Measurements from ENCODE around the gene SSR1. TPM values are rescaled to one million over a fixed set of nuclear protein-coding genes. Genes with fewer than 3 reads are reported as not detected.
"Not testable (repeated sequence)": the region's sequence is repeated elsewhere in the genome, so short reads cannot be mapped to it uniquely, and the experiment has no call there.

SSR1 gene
- total RNA-seq, 4 donors from 2014 or later, result 34.2 to 61.4 (median 46.0) TPM

DNA sequence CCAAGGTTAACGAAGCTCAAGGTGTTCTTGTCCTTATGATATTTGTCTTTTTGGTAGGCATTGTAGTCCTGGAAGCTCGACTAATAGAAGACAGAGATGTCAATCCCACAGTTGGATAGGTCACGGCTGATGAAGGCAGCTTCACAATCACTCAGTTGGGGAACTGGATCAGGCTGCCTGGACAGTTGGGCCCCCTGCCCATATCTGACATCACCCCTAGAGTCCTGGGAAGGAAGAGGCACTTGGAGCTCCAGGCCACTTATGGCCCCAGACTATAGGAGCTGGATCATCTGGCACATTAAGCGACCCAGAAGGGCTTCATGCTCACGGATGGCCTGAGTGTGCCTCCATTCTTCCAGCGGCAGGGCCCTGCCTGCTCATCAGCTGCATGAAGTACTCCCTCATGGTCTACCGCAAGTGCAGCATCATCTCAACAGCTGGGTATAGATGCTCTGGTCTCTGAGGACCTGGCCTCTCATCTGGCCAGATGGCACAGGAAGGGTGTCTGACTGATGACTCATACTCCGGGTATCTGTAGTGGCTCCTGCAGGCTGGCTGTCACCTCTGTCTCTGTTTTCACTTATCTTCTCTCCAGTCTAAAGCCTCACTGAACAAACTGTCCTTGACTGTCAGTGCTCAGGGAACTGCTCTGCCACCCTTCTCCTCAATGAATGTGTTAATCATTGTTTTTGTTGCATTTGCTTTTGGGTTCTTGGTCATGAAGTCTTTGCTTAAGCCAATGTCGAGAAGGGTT lies 29.2 kb upstream of the SSR1 start:
- WGBS, 2 donors (ENCODE audit: low coverage in 1 of 2), result 77% methylated on average over 4 of the region's 9 CpGs; no CpG with 5 or more reads in 1 of the 2 donors
- no peak overlapping the region for H3K4me3 ChIP-seq
- peaks cover 36% of the 10 kb centered on the region for H3K27me3 ChIP-seq
- no peak for TF ChIP-seq EP300 (IDR thresholded peaks at IDR 0.05)
- TF ChIP-seq POLR2A (IDR thresholded peaks at IDR 0.05), result no peak
- TF ChIP-seq POLR2AphosphoS5 (IDR thresholded peaks at IDR 0.05), result no peak
- TF ChIP-seq, protein P1, sequence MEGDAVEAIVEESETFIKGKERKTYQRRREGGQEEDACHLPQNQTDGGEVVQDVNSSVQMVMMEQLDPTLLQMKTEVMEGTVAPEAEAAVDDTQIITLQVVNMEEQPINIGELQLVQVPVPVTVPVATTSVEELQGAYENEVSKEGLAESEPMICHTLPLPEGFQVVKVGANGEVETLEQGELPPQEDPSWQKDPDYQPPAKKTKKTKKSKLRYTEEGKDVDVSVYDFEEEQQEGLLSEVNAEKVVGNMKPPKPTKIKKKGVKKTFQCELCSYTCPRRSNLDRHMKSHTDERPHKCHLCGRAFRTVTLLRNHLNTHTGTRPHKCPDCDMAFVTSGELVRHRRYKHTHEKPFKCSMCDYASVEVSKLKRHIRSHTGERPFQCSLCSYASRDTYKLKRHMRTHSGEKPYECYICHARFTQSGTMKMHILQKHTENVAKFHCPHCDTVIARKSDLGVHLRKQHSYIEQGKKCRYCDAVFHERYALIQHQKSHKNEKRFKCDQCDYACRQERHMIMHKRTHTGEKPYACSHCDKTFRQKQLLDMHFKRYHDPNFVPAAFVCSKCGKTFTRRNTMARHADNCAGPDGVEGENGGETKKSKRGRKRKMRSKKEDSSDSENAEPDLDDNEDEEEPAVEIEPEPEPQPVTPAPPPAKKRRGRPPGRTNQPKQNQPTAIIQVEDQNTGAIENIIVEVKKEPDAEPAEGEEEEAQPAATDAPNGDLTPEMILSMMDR (IDR thresholded peaks at IDR 0.05), result no peak
- no peak for ATAC-seq
- H3K27ac ChIP-seq, result no peak overlapping the region
- H3K4me1 ChIP-seq, result no peaks in the 10 kb centered on the region
- no peaks in the 10 kb centered on the region for H3K9me3 ChIP-seq
- no peaks in the 10 kb centered on the region for H3K36me3 ChIP-seq

- no peak for ATAC-seq
- TF ChIP-seq EP300 (IDR thresholded peaks at IDR 0.05) (no peak), POLR2AphosphoS5 (IDR thresholded peaks at IDR 0.05) (no peak), POLR2A (IDR thresholded peaks at IDR 0.05) (no peak)
- TF ChIP-seq, protein P1 (IDR thresholded peaks at IDR 0.05), result no peak
- Histone ChIP-seq H3K36me3 (no peaks in the 10 kb centered on the region), H3K4me1 (no peaks in the 10 kb centered on the region), H3K9me3 (no peaks in the 10 kb centered on the region), H3K27ac (no peak overlapping the region), H3K27me3 (peaks cover 36% of the 10 kb centered on the region), H3K4me3 (no peak overlapping the region)
- WGBS, 2 donors (ENCODE audit: low coverage in 1 of 2), result 78 to 94% methylated on average over 3 of the region's 3 CpGs
These were observed 28.3 kb upstream of the SSR1 start for GRCh38 chr6:7341271-7341670.

DNA sequence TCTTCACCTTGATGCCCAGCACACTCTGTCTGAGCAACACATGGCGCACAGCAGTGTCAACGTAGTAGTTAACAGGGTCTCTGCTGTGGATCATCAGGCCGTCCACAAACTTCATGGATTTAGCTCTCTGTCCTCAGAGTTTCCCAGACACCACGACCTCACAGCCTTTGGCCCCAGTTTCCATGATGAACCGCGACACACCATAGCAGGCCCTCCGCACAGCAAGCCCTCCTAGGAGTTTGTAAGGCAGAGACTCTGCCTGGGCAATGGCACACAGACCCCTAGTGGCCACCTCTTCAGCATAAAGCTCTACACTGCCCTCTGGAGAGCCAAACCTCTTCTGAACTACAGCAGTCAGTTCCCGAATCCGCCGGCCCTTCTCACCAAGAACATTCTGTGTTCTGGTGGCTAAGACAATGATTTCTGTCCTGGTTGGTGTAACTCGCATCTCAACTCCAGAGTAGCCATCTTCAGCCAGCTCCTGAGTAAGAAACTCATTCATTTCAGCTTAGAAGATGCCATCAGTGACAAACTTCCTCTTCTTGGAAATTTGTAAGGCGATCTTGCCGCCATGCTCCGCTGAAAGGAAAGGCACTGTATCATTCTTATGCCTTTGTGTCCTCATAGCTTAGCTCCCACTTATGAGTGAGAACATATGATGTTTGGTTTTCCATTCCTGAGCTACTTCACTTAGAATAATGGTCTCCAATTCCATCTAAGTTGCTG lies 26.2 kb upstream of the SSR1 start:
- H3K4me3 ChIP-seq, H3K4me1 ChIP-seq, H3K9me3 ChIP-seq, ATAC-seq, H3K36me3 ChIP-seq, H3K27ac ChIP-seq: not testable (repeated sequence)
- peaks cover 29% of the 10 kb centered on the region for H3K27me3 ChIP-seq
- 71 to 79% methylated on average over 7 to 8 of the region's 14 CpGs for WGBS, 2 donors (ENCODE audit: low coverage in 1 of 2)

DNA sequence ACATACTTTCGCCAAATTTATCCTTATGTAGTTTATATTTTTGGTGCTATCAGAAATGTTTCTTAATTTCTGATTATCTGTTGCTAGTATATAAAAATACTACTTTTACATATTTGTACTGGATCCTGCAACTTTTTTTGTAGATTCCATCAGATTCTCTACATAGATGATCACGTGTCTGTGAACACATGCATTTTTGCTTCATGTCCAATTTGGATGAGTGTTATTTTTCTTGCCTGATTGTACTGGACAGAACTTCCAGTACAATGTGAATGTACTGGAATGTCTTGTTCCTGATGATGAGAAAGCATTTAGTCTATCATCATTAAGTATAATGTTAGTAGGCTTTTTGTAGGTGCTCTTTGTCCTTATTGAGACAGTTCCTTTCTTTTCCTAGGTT lies 25.0 kb upstream of the SSR1 start:
- Histone ChIP-seq H3K27me3 (peaks cover 27% of the 10 kb centered on the region), H3K27ac (no peak overlapping the region), H3K4me3 (no peak overlapping the region), H3K36me3 (no peaks in the 10 kb centered on the region), H3K4me1 (no peaks in the 10 kb centered on the region), H3K9me3 (no peaks in the 10 kb centered on the region)
- ATAC-seq, result no peak
- no peak for TF ChIP-seq POLR2A (IDR thresholded peaks at IDR 0.05)
- TF ChIP-seq, protein P1 (IDR thresholded peaks at IDR 0.05), result no peak
- TF ChIP-seq EP300 (IDR thresholded peaks at IDR 0.05), result no peak
- no peak for TF ChIP-seq POLR2AphosphoS5 (IDR thresholded peaks at IDR 0.05)
- 74 to 79% methylated on average over 2 of the region's 2 CpGs for WGBS, 2 donors (ENCODE audit: low coverage in 1 of 2)

GRCh38 chr6:7335519-7335918 lies 22.5 kb upstream of the SSR1 start:
- Histone ChIP-seq H3K9me3 (no peaks in the 10 kb centered on the region), H3K27me3 (peaks cover 9% of the 10 kb centered on the region), H3K4me3 (no peak overlapping the region), H3K36me3 (no peaks in the 10 kb centered on the region), H3K4me1 (no peaks in the 10 kb centered on the region), H3K27ac (no peak overlapping the region)
- WGBS, 2 donors (ENCODE audit: low coverage in 1 of 2), result 63 to 67% methylated on average over 2 to 3 of the region's 3 CpGs
- TF ChIP-seq, protein P1 (IDR thresholded peaks at IDR 0.05), result no peak
- no peak for TF ChIP-seq EP300 (IDR thresholded peaks at IDR 0.05)
- TF ChIP-seq POLR2A (IDR thresholded peaks at IDR 0.05), result no peak
- no peak for TF ChIP-seq POLR2AphosphoS5 (IDR thresholded peaks at IDR 0.05)
- ATAC-seq, result no peak
